ENCODE data around the gene MAP4K5. TPM values are rescaled to one million over a fixed set of nuclear protein-coding genes. Genes with fewer than 3 reads are reported as not detected.

MAP4K5 gene
- total RNA-seq, result 10 to 100 TPM; 45.0 to 60.3 TPM
- polyA plus RNA-seq (2013, experiment 1 of 2), result 39.7 TPM
- polyA plus RNA-seq (2013, experiment 2 of 2), result 35.0 TPM
- long read RNA-seq, experiment 1, partial matches to known transcripts, result 2 of 13 reads
- long read RNA-seq, experiment 1, other reads (novel, unspliced or antisense), result 11 of 13 reads
- long read RNA-seq, experiment 2, partial matches to known transcripts, result 9 of 87 reads
- long read RNA-seq, experiment 2, other reads (novel, unspliced or antisense), result 78 of 87 reads
- long read RNA-seq, experiment 3, partial matches to known transcripts, result 22 of 38 reads
- long read RNA-seq, experiment 3, other reads (novel, unspliced or antisense), result 16 of 38 reads
- long read RNA-seq, experiment 4, partial matches to known transcripts, result 10 of 18 reads
- long read RNA-seq, experiment 4, other reads (novel, unspliced or antisense), result 8 of 18 reads

DNA sequence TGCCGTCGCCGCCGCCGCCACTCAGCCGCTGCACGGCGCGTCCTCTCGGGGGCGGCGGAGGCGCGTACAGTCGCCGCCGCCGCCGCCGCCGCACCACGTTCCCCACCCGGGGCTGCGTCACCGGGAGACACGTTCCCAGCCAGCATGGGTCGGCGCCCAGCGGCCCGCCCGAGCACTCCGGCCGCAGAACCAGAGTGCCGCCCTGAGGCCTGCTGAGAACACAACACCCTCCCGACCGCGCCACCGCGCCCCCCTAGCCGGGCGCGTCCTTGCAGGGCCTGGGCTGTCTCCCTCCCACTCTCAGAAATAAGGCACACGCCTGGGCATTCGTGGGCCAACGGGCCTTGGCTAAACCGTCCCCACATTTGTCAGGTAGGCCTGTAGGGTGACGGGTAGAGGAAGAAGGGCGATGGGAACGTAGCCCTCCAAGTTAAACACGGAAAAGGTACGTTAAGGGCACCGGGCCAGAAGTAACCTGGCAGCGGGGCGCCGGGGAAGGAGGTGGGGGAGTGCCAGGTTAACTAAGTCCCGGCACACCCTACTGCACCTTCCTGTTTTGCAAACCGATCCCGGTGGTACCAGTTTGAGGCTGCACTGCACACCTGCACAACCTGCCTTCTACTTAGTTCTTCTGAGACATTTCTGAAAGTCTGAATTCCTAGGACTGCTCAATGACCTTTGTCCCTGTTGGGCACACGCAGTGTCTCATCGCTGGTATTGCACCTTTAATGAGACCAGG lies at the start of gene MAP4K5:
Gene MAP4K5, minus strand, starts transcription at position 68 of the 739 bp plus-strand sequence. CDS start 520 bp downstream, outside the sequence.
- Histone ChIP-seq H3K4me1 (ENCODE audit: control insufficient read depth, insufficient read depth, low read length) (no peaks in the 10 kb centered on the region), H3K4me3 (ENCODE audit: low read length) (peak within 1 kb of the TSS; percentile 93), H3K36me3 (ENCODE audit: control insufficient read depth, insufficient read depth, low read length) (no peaks in the 10 kb centered on the region), H3K9ac (ENCODE audit: extremely low read depth, low read length, poor library complexity, severe bottlenecking) (peak within 1 kb of the TSS; percentile 80), H3K27me3 (ENCODE audit: control insufficient read depth, insufficient read depth, low read length, poor library complexity, severe bottlenecking) (no peaks in the 10 kb centered on the region), H3K9me3 (ENCODE audit: control insufficient read depth, low read length) (peaks cover 4% of the 10 kb centered on the region), H3K27ac (ENCODE audit: low read depth, low read length) (peak within 1 kb of the TSS; percentile 84)
- peak; percentile 95 for DNase-seq
- TF ChIP-seq, protein P1, sequence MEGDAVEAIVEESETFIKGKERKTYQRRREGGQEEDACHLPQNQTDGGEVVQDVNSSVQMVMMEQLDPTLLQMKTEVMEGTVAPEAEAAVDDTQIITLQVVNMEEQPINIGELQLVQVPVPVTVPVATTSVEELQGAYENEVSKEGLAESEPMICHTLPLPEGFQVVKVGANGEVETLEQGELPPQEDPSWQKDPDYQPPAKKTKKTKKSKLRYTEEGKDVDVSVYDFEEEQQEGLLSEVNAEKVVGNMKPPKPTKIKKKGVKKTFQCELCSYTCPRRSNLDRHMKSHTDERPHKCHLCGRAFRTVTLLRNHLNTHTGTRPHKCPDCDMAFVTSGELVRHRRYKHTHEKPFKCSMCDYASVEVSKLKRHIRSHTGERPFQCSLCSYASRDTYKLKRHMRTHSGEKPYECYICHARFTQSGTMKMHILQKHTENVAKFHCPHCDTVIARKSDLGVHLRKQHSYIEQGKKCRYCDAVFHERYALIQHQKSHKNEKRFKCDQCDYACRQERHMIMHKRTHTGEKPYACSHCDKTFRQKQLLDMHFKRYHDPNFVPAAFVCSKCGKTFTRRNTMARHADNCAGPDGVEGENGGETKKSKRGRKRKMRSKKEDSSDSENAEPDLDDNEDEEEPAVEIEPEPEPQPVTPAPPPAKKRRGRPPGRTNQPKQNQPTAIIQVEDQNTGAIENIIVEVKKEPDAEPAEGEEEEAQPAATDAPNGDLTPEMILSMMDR (conservative IDR thresholded peaks at IDR 0.05), result peak; percentile 86
- peak within 1 kb of the TSS; percentile 90 for H3K4me3 Mint-ChIP-seq
- H3K27ac Mint-ChIP-seq, result peak within 1 kb of the TSS; percentile 91
- H3K36me3 Mint-ChIP-seq (ENCODE audit: low read depth), result peaks cover 9% of the 10 kb centered on the region
- H3K27me3 Mint-ChIP-seq (ENCODE audit: insufficient read depth), result peaks cover 9% of the 10 kb centered on the region
- H3K4me1 Mint-ChIP-seq, result peaks cover 27% of the 10 kb centered on the region
- H3K9me3 Mint-ChIP-seq, result peaks cover 14% of the 10 kb centered on the region
- WGBS, 2 experiments (ENCODE audit: insufficient coverage in 1 of 2, insufficient read length in 1 of 2), result 3 to 9% methylated on average over 10 to 60 of the region's 60 CpGs

DNA sequence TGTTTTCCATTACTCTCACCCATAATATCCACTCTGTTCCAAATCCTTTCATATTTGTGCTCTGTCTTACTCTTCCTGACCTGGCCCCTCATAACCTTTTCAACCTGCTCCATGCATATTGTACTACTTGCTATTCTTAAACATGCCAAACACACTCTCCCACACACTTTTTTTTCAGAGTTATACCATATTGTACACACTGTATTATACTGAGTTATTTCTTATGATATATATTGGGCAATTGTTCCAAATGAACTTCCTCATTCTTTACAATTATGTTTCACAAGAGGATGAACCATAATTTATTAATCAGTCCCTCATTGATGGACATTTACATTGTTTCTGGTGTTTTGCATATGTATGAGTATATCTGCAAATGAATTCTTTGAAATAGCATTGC lies 46.1 kb upstream of the MAP4K5 start:
- Histone ChIP-seq H3K36me3 (ENCODE audit: control insufficient read depth, insufficient read depth, low read length) (no peaks in the 10 kb centered on the region), H3K9ac (ENCODE audit: extremely low read depth, low read length, poor library complexity, severe bottlenecking) (no peak overlapping the region), H3K9me3 (ENCODE audit: control insufficient read depth, low read length) (no peaks in the 10 kb centered on the region), H3K4me1 (ENCODE audit: control insufficient read depth, insufficient read depth, low read length) (no peaks in the 10 kb centered on the region), H3K4me3 (ENCODE audit: low read length) (no peak overlapping the region), H3K27me3 (ENCODE audit: control insufficient read depth, insufficient read depth, low read length, poor library complexity, severe bottlenecking) (no peaks in the 10 kb centered on the region), H3K27ac (ENCODE audit: low read depth, low read length) (no peak overlapping the region)
- Mint-ChIP-seq H3K9me3 (no peaks in the 10 kb centered on the region), H3K4me1 (no peaks in the 10 kb centered on the region), H3K27ac (no peak overlapping the region), H3K4me3 (no peak overlapping the region), H3K27me3 (ENCODE audit: insufficient read depth) (no peaks in the 10 kb centered on the region), H3K36me3 (ENCODE audit: low read depth) (no peaks in the 10 kb centered on the region)
- DNase-seq, result no peak
- TF ChIP-seq, protein P1 (conservative IDR thresholded peaks at IDR 0.05), result no peak

DNA sequence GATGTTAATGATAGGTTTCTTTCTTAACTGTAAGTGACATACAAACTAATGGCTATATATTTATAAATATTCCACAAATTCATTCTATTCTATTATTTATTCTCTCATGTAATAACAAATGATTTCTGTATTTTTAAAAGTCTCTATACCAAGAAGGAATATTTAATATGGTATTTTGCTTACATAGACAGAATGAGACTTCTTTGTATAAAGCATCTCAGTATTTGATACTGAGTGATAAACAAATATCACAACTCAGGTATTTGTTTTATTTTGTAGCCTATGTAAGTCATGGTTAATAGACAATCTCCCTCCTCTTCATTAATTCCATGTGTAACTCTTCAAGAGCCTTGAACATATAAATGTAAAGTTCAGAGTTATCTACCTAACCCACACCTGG lies 45.6 kb upstream of the MAP4K5 start:
- H3K4me3 ChIP-seq (ENCODE audit: low read length), result no peak overlapping the region
- H3K4me1 ChIP-seq (ENCODE audit: control insufficient read depth, insufficient read depth, low read length), result no peaks in the 10 kb centered on the region
- H3K27me3 ChIP-seq (ENCODE audit: control insufficient read depth, insufficient read depth, low read length, poor library complexity, severe bottlenecking), result no peaks in the 10 kb centered on the region
- TF ChIP-seq, protein P1 (conservative IDR thresholded peaks at IDR 0.05), result no peak
- no peaks in the 10 kb centered on the region for H3K27me3 Mint-ChIP-seq (ENCODE audit: insufficient read depth)
- no peaks in the 10 kb centered on the region for H3K36me3 Mint-ChIP-seq (ENCODE audit: low read depth)
- no peaks in the 10 kb centered on the region for H3K36me3 ChIP-seq (ENCODE audit: control insufficient read depth, insufficient read depth, low read length)
- H3K4me3 Mint-ChIP-seq, result no peak overlapping the region
- H3K27ac ChIP-seq (ENCODE audit: low read depth, low read length), result no peak overlapping the region
- H3K9ac ChIP-seq (ENCODE audit: extremely low read depth, low read length, poor library complexity, severe bottlenecking), result no peak overlapping the region
- no peaks in the 10 kb centered on the region for H3K9me3 Mint-ChIP-seq
- H3K4me1 Mint-ChIP-seq, result no peaks in the 10 kb centered on the region
- H3K9me3 ChIP-seq (ENCODE audit: control insufficient read depth, low read length), result no peaks in the 10 kb centered on the region
- no peak for DNase-seq
- no peak overlapping the region for H3K27ac Mint-ChIP-seq

Measured in endodermal cell (in vitro differentiated cells).